HG03378 (cell line): ENCODE results near the gene TMIGD3.

ENCODE experiments used
- ATAC-seq: cut with Tn5 transposase; IDR thresholded peaks from one replicate; pipeline ENCODE4 v1.9.1; 2021; ENCODE audit warnings: mild to moderate bottlenecking, moderate library complexity; ENCODE audit not compliant: unreplicated experiment

TMIGD3 gene

DNA sequence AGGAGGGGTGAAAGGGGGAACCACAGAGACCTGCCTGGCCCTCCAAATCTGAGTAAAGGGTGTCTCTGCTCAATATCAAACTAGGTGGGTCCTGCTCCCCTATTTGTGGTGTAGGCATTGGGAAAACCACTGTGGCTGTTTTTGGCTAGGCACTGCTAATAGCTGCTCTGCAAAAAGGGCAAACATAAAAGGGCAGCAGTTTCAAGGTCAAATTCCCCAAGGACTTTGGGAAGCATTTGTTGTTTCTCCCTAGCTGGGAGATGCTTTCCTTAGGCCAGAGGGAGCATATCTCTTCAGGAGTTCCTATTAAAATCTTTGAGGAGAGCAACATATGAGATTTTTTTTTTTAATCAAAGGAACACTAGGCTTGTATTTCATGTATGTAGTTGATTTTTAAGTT lies 27.2 kb downstream of the TMIGD3 start:
- no peak for ATAC-seq

GRCh38 chr1:111475701-111476100 lies 27.7 kb downstream of the TMIGD3 start:
- no peak for ATAC-seq

GRCh38 chr1:111474521-111474920 lies 28.9 kb downstream of the TMIGD3 start:
- ATAC-seq: no peak

GRCh38 chr1:111474106-111474505 lies 29.3 kb downstream of the TMIGD3 start:
- no peak for ATAC-seq

GRCh38 chr1:111471538-111471937 lies 31.9 kb downstream of the TMIGD3 start:
- no peak for ATAC-seq

- ATAC-seq: no peak
Observed at GRCh38 chr1:111471012-111471411, 32.4 kb downstream of the TMIGD3 start.

GRCh38 chr1:111470596-111470995 lies 32.8 kb downstream of the TMIGD3 start:
- no peak for ATAC-seq

- no peak for ATAC-seq
Observed at GRCh38 chr1:111469539-111469938, 33.9 kb downstream of the TMIGD3 start.

DNA sequence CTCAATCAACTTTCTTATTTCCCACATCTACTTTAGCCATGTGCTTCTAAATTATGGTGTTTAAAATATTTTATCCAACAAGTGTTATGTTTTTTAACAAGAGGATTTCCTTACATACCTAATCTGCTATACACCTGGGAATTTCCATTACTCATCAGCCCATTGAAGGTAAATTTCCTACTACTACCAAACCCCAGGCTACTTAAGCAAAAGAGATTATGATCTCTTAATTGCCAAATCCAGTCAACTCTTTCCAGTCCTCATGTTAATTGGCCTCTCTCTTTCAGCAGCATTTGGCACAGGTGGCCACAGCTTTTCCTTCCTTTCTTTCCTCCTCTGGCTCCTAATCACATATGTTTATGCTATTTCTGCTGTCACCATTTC lies 34.7 kb downstream of the TMIGD3 start:
- ATAC-seq: no peak

DNA sequence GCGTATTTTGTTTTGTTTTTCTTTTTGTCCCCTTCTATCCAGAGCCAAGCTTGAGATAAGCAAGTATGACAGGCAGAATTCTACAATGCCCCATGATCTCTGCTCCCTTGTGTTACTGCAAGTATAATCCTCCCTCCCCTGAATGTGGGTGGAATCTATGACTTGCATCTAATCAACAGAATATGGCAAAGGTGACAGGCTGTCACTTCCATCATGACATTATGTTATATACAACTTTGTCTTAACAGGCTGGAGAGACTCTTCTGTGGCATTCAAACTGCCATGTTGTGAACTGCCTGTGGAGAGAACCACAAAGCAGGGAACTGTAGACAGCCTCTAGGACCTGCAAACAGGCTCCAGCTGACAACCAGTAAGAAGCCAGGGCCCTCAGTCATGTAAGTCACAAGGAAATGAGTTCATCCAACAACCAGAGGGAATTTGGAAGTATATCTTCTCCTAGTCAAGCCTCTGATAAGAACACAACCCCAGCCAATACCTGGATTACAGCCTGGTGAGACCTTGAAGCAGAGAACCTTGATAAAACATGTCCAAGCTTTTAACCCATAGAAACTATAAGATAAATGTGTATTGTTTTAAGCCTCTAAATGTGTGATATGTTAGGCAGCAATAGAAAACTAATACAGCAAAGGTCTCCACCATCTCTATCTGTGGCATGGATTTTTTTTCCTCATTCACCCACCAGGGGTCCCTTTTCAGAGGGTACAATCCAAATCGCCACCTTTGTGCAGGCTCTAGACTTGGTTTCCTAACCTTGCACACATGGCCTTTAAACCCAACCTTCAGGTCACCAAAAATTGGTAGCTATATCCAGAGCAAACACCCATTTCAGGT lies 35.3 kb downstream of the TMIGD3 start:
- no peak for ATAC-seq

DNA sequence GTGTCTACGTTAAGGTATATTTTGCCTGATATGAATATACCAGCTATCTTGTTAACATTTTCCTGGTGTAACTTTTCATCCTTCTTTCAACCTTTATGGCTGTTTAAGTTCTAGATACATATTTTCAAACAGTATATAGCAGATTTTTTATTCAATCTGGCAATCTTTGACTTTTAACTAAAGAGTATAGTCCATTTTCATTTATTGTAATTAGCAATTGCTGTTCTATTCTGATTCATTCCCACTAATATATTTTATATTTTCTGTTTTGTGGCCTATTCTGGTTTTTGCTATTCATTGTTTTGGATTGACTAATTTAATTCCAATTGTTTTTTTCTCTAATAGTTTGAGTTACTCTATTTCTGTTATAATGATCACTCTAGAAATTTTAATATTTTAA lies 37.0 kb downstream of the TMIGD3 start:
- no peak for ATAC-seq

DNA sequence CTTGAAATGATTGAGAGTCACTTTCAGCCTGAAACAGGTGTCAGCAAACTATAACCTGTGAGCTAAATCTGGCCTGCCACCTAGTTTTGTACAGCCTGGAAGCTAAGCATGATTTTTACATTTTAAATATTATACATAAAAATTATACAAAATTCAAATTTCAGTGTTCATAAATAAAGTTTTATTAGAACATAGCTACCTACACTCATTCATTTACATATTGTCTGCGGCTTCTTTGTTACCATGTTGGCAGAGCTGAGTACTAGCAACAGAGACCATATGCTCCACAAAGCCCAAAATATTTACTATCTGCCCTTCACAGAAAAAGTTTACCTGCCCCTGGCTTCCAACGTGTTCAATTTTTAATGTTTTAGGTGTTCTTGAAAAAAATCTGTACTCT lies 37.7 kb downstream of the TMIGD3 start:
- no peak for ATAC-seq

GRCh38 chr1:111463029-111463683 lies 40.3 kb downstream of the TMIGD3 start:
- ATAC-seq: no peak

DNA sequence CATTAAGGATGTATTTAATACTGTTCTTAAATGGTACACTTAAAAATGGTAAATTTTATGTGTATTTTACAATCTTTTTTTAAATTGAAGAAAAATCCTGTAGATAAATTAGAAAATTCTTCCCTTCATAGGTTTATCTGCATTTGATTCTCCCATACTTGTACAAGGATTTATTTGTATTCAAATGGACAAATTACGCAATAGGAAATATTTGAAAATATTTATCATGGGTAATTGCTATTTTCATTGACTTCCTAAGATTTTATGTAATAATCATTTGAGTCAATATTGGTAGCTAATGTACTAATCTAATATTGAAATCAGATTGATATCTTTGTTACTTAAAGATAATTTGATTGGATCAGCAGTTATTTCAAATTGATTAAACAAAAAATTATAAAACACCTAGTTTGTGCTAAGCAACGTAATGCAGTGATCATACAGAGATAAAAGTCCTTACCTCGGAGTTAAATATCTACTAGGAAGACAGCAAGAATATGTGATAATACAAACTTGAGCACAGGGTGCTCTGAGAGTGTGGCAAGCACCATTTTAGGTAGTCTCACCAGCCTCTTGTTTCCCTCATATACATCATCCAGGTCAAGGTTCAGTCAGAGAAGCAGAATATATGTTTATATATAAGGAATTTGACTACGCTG lies 40.9 kb downstream of the TMIGD3 start:
- no peak for ATAC-seq

DNA sequence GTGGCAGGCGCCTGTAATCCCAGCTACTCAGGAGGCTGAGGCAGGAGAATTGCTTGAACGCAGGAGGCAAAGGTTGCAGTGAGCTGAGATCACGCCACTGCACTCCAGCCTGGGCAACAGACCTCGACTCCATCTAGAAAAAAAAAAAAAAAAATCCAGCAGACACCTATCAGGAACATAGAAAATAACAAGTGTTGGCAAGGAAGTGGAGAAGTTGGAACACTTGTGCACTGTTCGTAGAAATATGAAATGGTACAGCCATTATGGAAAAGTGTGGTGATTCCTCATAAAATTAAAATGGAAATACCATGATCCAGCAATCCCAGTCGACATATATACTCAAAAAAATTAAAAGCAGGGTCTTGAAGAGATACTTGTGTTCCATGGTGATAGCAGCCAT lies 41.7 kb downstream of the TMIGD3 start:
- no peak for ATAC-seq

DNA sequence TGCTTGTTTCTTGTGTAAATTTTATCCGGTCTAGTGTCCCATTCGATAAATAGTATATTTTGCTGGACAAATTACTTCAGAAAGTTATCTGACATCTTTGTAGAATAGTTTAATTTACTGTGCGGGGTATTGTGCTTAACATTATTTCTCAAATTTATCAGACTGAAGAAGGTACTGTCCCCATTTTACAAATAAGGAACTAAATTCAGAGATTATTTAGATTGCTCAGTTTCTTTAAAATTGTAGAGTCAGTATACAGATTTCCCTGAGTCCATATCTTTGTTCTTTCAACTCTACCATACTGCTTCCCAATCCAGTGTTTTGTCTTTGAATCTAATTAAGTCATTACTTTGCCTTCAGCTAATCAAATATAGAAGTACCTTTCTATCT lies 47.8 kb downstream of the TMIGD3 start:
- ATAC-seq: no peak

DNA sequence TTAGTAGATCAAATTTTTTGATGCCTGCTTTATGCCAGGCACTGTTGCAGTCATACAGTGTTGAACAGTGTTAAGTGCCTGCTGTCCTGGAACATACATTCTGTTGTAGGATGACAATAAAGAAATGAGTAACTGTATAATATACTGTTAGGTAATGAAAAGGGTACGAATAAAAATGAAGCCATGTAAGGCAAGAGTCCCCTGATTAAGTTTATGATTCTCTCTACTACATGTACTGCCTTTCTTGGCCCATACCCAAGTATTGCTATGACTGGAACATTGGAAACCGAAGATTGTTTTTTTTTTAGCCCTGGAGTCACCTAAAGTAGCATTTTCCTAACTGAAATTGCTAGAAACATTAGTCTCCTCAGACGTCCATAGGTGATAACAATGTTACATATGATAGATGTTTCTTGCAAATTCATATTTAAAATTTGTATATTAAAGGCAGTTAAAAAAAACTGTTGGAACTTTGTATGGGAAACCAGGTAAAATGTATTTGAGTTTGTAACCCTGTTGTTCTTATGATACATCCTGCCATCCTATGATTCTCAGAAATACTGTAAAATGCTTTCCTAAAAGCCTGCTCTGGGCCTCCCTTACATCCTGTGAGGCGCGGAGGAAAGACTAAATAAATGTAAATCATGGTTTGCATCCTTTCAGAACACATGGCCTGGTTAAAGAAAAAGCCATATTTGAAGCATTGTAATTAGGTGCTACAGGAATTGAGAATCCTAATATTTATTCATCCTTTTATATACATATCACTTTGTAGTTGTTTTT lies 48.4 kb downstream of the TMIGD3 start:
- ATAC-seq: no peak

- no peak for ATAC-seq
Observed at GRCh38 chr1:111453706-111454105, 49.7 kb downstream of the TMIGD3 start.

- ATAC-seq: no peak
Observed at GRCh38 chr1:111452581-111452980, 50.9 kb downstream of the TMIGD3 start.

GRCh38 chr1:111450185-111450584 lies 53.2 kb downstream of the TMIGD3 start:
- ATAC-seq: no peak

GRCh38 chr1:111449703-111450017 lies 53.8 kb downstream of the TMIGD3 start:
- no peak for ATAC-seq
